ENCODE results near the gene MOBP.
"Not testable (repeated sequence)": the region's sequence is repeated elsewhere in the genome, so short reads cannot be mapped to it uniquely, and the experiment has no call there.

The MOBP gene

GRCh38 chr3:39453134-39453533, 14.3 kb upstream of the MOBP start:
- no peak for DNase-seq

GRCh38 chr3:39453872-39454271, 13.6 kb upstream of the MOBP start:
- DNase-seq, result not testable (repeated sequence)

- no peak for DNase-seq
Measured at GRCh38 chr3:39454591-39455217, 12.8 kb upstream of the MOBP start.

- DNase-seq, result no peak
Measured at GRCh38 chr3:39456159-39456558, 11.3 kb upstream of the MOBP start.

- no peak for DNase-seq
Measured at GRCh38 chr3:39457361-39457760, 10.1 kb upstream of the MOBP start.

GRCh38 chr3:39458579-39458978, 8.9 kb upstream of the MOBP start:
- DNase-seq, result not testable (repeated sequence)

GRCh38 chr3:39460677-39461076, 6.8 kb upstream of the MOBP start:
- no peak for DNase-seq

- DNase-seq, result no peak
Measured at GRCh38 chr3:39463269-39463668, 4.2 kb upstream of the MOBP start.

- DNase-seq, result no peak
Measured at GRCh38 chr3:39466988-39467387, 492 bp upstream of the MOBP start.

- no peak for DNase-seq
Measured at GRCh38 chr3:39468108-39468436, 592 bp downstream of the MOBP start.

- no peak for DNase-seq
Measured at GRCh38 chr3:39469258-39469657, 1.8 kb downstream of the MOBP start.

- DNase-seq, result no peak
Measured at GRCh38 chr3:39469945-39470344, 2.5 kb downstream of the MOBP start.

GRCh38 chr3:39471652-39472051, 4.2 kb downstream of the MOBP start:
- DNase-seq, result no peak

GRCh38 chr3:39473452-39474125, 6.1 kb downstream of the MOBP start:
- no peak for DNase-seq

GRCh38 chr3:39474126-39474515, 6.6 kb downstream of the MOBP start:
- no peak for DNase-seq

- DNase-seq, result no peak
Measured at GRCh38 chr3:39476783-39477182, 9.3 kb downstream of the MOBP start.

- DNase-seq, result no peak
Measured at GRCh38 chr3:39478226-39478625, 10.7 kb downstream of the MOBP start.

GRCh38 chr3:39479701-39480414, 12.4 kb downstream of the MOBP start:
- DNase-seq, result no peak

GRCh38 chr3:39485547-39485946, 18.1 kb downstream of the MOBP start:
- no peak for DNase-seq

GRCh38 chr3:39491014-39491413, 23.5 kb downstream of the MOBP start:
- DNase-seq, result no peak

GRCh38 chr3:39491733-39492350, 24.4 kb downstream of the MOBP start:
- DNase-seq, result no peak

- DNase-seq, result no peak
Measured at GRCh38 chr3:39494781-39495180, 27.3 kb downstream of the MOBP start.

- no peak for DNase-seq
Measured at GRCh38 chr3:39497753-39498152, 30.3 kb downstream of the MOBP start.

Data from activated CD8-positive, alpha-beta memory T cell treated with anti-CD3 and anti-CD28 coated beads, Interleukin-2, amount 50 U/mL, for 48 hours (primary cell).